Esophagus squamous epithelium (tissue), 4 donors: ENCODE results near the gene PRKCE.

Experiments
- CTCF ChIP-seq, 6 experiments: fragments of 450-650 bp in 4 of 6; fragments of 200-600 bp in 2 of 6; sonication (generic) in 2 of 6; IDR thresholded peaks; one replicate each; pipeline ENCODE4 v1.5.1; 2016 to 2019; ENCODE audit warnings: antibody characterized with exemption in 6 of 6, mild to moderate bottlenecking in 4 of 6, moderate library complexity in 4 of 6
- POLR2A ChIP-seq, 4 donors: fragments of 450-650 bp; IDR thresholded peaks; one replicate each; pipeline ENCODE4 v1.6.1; 2017; ENCODE audit warnings: antibody characterized with exemption in 4 of 4, mild to moderate bottlenecking in 4 of 4, moderate library complexity in 3 of 4

- no peak for TF ChIP-seq CTCF (IDR thresholded peaks at IDR 0.05)
- no peak for TF ChIP-seq POLR2A (IDR thresholded peaks at IDR 0.05)
Measured at GRCh38 chr2:46181789-46182530, 530.5 kb downstream of the PRKCE start.
